ENCODE measurements around the gene SRGAP1. TPM values are rescaled to one million over a fixed set of nuclear protein-coding genes. Genes with fewer than 3 reads are reported as not detected.

The SRGAP1 gene
- total RNA-seq, 3 donors from 2014 or later, result 12.2 to 23.9 (median 15.9) TPM

GRCh38 chr12:63811755-63812154 is 32.7 kb upstream of the SRGAP1 start:
- no peak for TF ChIP-seq CTCF (IDR thresholded peaks at IDR 0.05)
- ATAC-seq (no peak), DNase-seq (no peak)
- no peaks in the 10 kb centered on the region for H3K9me3 ChIP-seq
- H3K4me3 ChIP-seq, result no peak overlapping the region
- peaks cover 20% of the 10 kb centered on the region for H3K4me1 ChIP-seq (ENCODE audit: low read depth)
- no peaks in the 10 kb centered on the region for H3K36me3 ChIP-seq (ENCODE audit: low read depth)
- intact Hi-C loops (cut with DNase I, micrococcal nuclease), result no loop called here

GRCh38 chr12:63814146-63814772 is 30.2 kb upstream of the SRGAP1 start:
- TF ChIP-seq CTCF (IDR thresholded peaks at IDR 0.05), result no peak
- Histone ChIP-seq H3K4me3 (no peak overlapping the region), H3K9me3 (no peaks in the 10 kb centered on the region), H3K36me3 (ENCODE audit: low read depth) (no peaks in the 10 kb centered on the region), H3K4me1 (ENCODE audit: low read depth) (peaks cover 13% of the 10 kb centered on the region)
- ATAC-seq (no peak), DNase-seq (no peak)
- intact Hi-C loops (cut with DNase I, micrococcal nuclease), result no loop called here

GRCh38 chr12:63815482-63815852 is 29.0 kb upstream of the SRGAP1 start:
- Histone ChIP-seq H3K36me3 (ENCODE audit: low read depth) (no peaks in the 10 kb centered on the region), H3K9me3 (no peaks in the 10 kb centered on the region), H3K4me3 (no peak overlapping the region), H3K4me1 (ENCODE audit: low read depth) (peaks cover 13% of the 10 kb centered on the region)
- intact Hi-C loops (cut with DNase I, micrococcal nuclease), result no loop called here
- no peak for TF ChIP-seq CTCF (IDR thresholded peaks at IDR 0.05)
- ATAC-seq, result peak; percentile 25
- no peak for DNase-seq

- intact Hi-C loops (cut with DNase I, micrococcal nuclease), result no loop called here
Measured at GRCh38 chr12:63816031-63816430, 28.5 kb upstream of the SRGAP1 start.

GRCh38 chr12:63820427-63820826 is 24.1 kb upstream of the SRGAP1 start:
- Histone ChIP-seq H3K36me3 (ENCODE audit: low read depth) (no peaks in the 10 kb centered on the region), H3K4me1 (ENCODE audit: low read depth) (no peaks in the 10 kb centered on the region), H3K9me3 (no peaks in the 10 kb centered on the region), H3K4me3 (no peak overlapping the region)
- intact Hi-C loops (cut with DNase I, micrococcal nuclease), result no loop called here
- DNase-seq, result no peak
- ATAC-seq, result no peak
- TF ChIP-seq CTCF (IDR thresholded peaks at IDR 0.05), result no peak

More at GRCh38 chr12:63816031-63816430, 28.5 kb upstream of the SRGAP1 start:
- Histone ChIP-seq H3K36me3 (ENCODE audit: low read depth) (no peaks in the 10 kb centered on the region), H3K4me1 (ENCODE audit: low read depth) (peaks cover 13% of the 10 kb centered on the region), H3K9me3 (no peaks in the 10 kb centered on the region), H3K4me3 (no peak overlapping the region)
- TF ChIP-seq CTCF (IDR thresholded peaks at IDR 0.05), result no peak
- peak; percentile 28 for ATAC-seq
- DNase-seq, result no peak

- DNase-seq, result no peak
- ATAC-seq, result no peak
- TF ChIP-seq CTCF (IDR thresholded peaks at IDR 0.05), result no peak
- Histone ChIP-seq H3K4me1 (ENCODE audit: low read depth) (no peaks in the 10 kb centered on the region), H3K4me3 (no peak overlapping the region), H3K36me3 (ENCODE audit: low read depth) (no peaks in the 10 kb centered on the region), H3K9me3 (no peaks in the 10 kb centered on the region)
- intact Hi-C loops (cut with DNase I, micrococcal nuclease), result no loop called here
Measured at GRCh38 chr12:63821781-63822251, 22.7 kb upstream of the SRGAP1 start.

Measured in mucosa of descending colon (tissue), 3 donors.